Astrocyte (in vitro differentiated cells and primary cell): ENCODE results near the gene C21orf58. TPM values are rescaled to one million over a fixed set of nuclear protein-coding genes. Genes with fewer than 3 reads are reported as not detected.

Source experiments
- DNase-seq: peaks from one replicate; pipeline ENCODE4 v3.0.0-alpha.2; 2010; ENCODE audit warnings: low read depth
- FAIRE-seq: peaks from 2 replicates; lab custom pipeline; 2011; peaks lifted over from hg19 to GRCh38; lab: Jason Lieb, UNC
- H2AFZ ChIP-seq: 2 replicates; pipeline ENCODE4 v1.6.0; 2012; ENCODE audit warnings: low read depth, low read length, inconsistent platforms
- H3K27ac ChIP-seq: 2 replicates; pipeline ENCODE4 v1.5.1; 2011; ENCODE audit warnings: low read depth, low read length, inconsistent platforms
- H3K27me3 ChIP-seq: 2 replicates; pipeline ENCODE4 v1.6.0; 2011; ENCODE audit warnings: low read length, inconsistent platforms; ENCODE audit not compliant: insufficient read depth
- H3K36me3 ChIP-seq: 2 replicates; pipeline ENCODE4 v1.5.1; 2011; ENCODE audit warnings: low read length, inconsistent platforms; ENCODE audit not compliant: insufficient read depth
- H3K4me1 ChIP-seq: 2 replicates; pipeline ENCODE4 v1.5.1; 2011; ENCODE audit warnings: low read length, inconsistent platforms; ENCODE audit not compliant: insufficient read depth
- H3K4me2 ChIP-seq: 2 replicates; pipeline ENCODE4 v1.6.0; 2012; ENCODE audit warnings: low read length, inconsistent platforms
- H3K4me3 ChIP-seq: 2 replicates; pipeline ENCODE4 v1.5.1; 2011; ENCODE audit warnings: low read depth, mild to moderate bottlenecking, low read length, inconsistent platforms; ENCODE audit not compliant: insufficient read depth
- H3K79me2 ChIP-seq: 2 replicates; pipeline ENCODE4 v1.6.0; 2012; ENCODE audit warnings: mild to moderate bottlenecking, low read length, inconsistent platforms; ENCODE audit not compliant: insufficient read depth
- H3K9ac ChIP-seq: 2 replicates; pipeline ENCODE4 v1.6.0; 2012; ENCODE audit warnings: mild to moderate bottlenecking, low read length, inconsistent platforms
- H3K9me3 ChIP-seq: 2 replicates; pipeline ENCODE4 v1.5.1; 2012; ENCODE audit warnings: low read depth, mild to moderate bottlenecking, low read length, inconsistent platforms; ENCODE audit not compliant: insufficient read depth
- H4K20me1 ChIP-seq: 2 replicates; pipeline ENCODE4 v1.6.0; 2012; ENCODE audit warnings: low read length, inconsistent platforms; ENCODE audit not compliant: insufficient read depth
- H3K27ac Mint-ChIP-seq: one replicate; pipeline ENCODE4 v1.8.0; 2021; ENCODE audit warnings: mild to moderate bottlenecking, mixed read lengths; ENCODE audit not compliant: unreplicated experiment
- H3K27me3 Mint-ChIP-seq: one replicate; pipeline ENCODE4 v1.8.0; 2021; ENCODE audit warnings: low read depth, mixed read lengths; ENCODE audit not compliant: unreplicated experiment
- H3K36me3 Mint-ChIP-seq: one replicate; pipeline ENCODE4 v1.8.0; 2021; ENCODE audit warnings: low read depth, mixed read lengths; ENCODE audit not compliant: unreplicated experiment
- H3K4me1 Mint-ChIP-seq: one replicate; pipeline ENCODE4 v1.8.0; 2021; ENCODE audit warnings: low read depth, mixed read lengths; ENCODE audit not compliant: unreplicated experiment
- H3K4me3 Mint-ChIP-seq: one replicate; pipeline ENCODE4 v1.8.0; 2021; ENCODE audit warnings: mild to moderate bottlenecking, moderate library complexity, mixed read lengths; ENCODE audit not compliant: unreplicated experiment
- H3K9me3 Mint-ChIP-seq: one replicate; pipeline ENCODE4 v1.8.0; 2021; ENCODE audit warnings: mild to moderate bottlenecking, mixed read lengths; ENCODE audit not compliant: unreplicated experiment
- CTCF ChIP-seq: IDR thresholded peaks from 2 replicates; pipeline ENCODE4 v1.5.1; 2011; ENCODE audit warnings: low read depth, mild to moderate bottlenecking, inconsistent platforms, low read length, moderate library complexity; ENCODE audit not compliant: insufficient read depth
- EZH2 ChIP-seq: IDR thresholded peaks from 2 replicates; pipeline ENCODE4 v1.6.1; 2012; ENCODE audit warnings: mild to moderate bottlenecking, low read length, inconsistent platforms; ENCODE audit not compliant: insufficient read depth
- total RNA-seq: library from RNA; stranded (reverse); gene quantifications from 2 replicates; pipeline ENCODE4 v1.2.1, GENCODE V29; 2021

Gene C21orf58
- total RNA-seq, 1 donor from 2014 or later, result 3.2 TPM

- H3K4me2 ChIP-seq, result no peak overlapping the region
- H3K36me3 Mint-ChIP-seq, result peaks cover 27% of the 10 kb centered on the region
- no peaks in the 10 kb centered on the region for H3K4me1 ChIP-seq
- H3K4me3 Mint-ChIP-seq, result no peak overlapping the region
- H4K20me1 ChIP-seq, result peaks cover 11% of the 10 kb centered on the region
- no peaks in the 10 kb centered on the region for H3K27me3 ChIP-seq
- FAIRE-seq (no peak), DNase-seq (no peak)
- H3K9me3 Mint-ChIP-seq, result no peaks in the 10 kb centered on the region
- H3K9me3 ChIP-seq, result no peaks in the 10 kb centered on the region
- H3K27ac ChIP-seq, result no peak overlapping the region
- H3K4me3 ChIP-seq, result no peak overlapping the region
- no peak overlapping the region for H2AFZ ChIP-seq
- H3K27me3 Mint-ChIP-seq, result no peaks in the 10 kb centered on the region
- H3K27ac Mint-ChIP-seq, result no peak overlapping the region
- peaks cover 12% of the 10 kb centered on the region for H3K36me3 ChIP-seq
- peaks cover 50% of the 10 kb centered on the region for H3K79me2 ChIP-seq
- H3K4me1 Mint-ChIP-seq, result peaks cover 2% of the 10 kb centered on the region
- TF ChIP-seq CTCF (no peak), EZH2 (no peak)
- no peak overlapping the region for H3K9ac ChIP-seq
These were observed 17.3 kb upstream of the C21orf58 start for GRCh38 chr21:46340998-46341397.

GRCh38 chr21:46336603-46337002 is 12.9 kb upstream of the C21orf58 start:
- H2AFZ ChIP-seq, result no peak overlapping the region
- Mint-ChIP-seq H3K36me3 (peaks cover 28% of the 10 kb centered on the region), H3K4me3 (no peak overlapping the region), H3K27ac (no peak overlapping the region), H3K4me1 (peaks cover 2% of the 10 kb centered on the region), H3K9me3 (no peaks in the 10 kb centered on the region), H3K27me3 (no peaks in the 10 kb centered on the region)
- DNase-seq, result no peak
- peaks cover 9% of the 10 kb centered on the region for H4K20me1 ChIP-seq
- peaks cover 21% of the 10 kb centered on the region for H3K36me3 ChIP-seq
- FAIRE-seq, result no peak
- no peak overlapping the region for H3K4me2 ChIP-seq
- H3K79me2 ChIP-seq, result peaks cover 36% of the 10 kb centered on the region
- no peak for TF ChIP-seq EZH2
- no peak for TF ChIP-seq CTCF
- no peak overlapping the region for H3K9ac ChIP-seq
- H3K4me1 ChIP-seq, result peaks cover 10% of the 10 kb centered on the region
- no peak overlapping the region for H3K4me3 ChIP-seq
- H3K9me3 ChIP-seq, result no peaks in the 10 kb centered on the region
- H3K27me3 ChIP-seq, result no peaks in the 10 kb centered on the region
- no peak overlapping the region for H3K27ac ChIP-seq

- Mint-ChIP-seq H3K4me1 (no peaks in the 10 kb centered on the region), H3K27me3 (no peaks in the 10 kb centered on the region)
- H3K79me2 ChIP-seq, result peaks cover 43% of the 10 kb centered on the region
These were observed 10.9 kb upstream of the C21orf58 start for GRCh38 chr21:46334351-46335140.

More at GRCh38 chr21:46334351-46335140, 10.9 kb upstream of the C21orf58 start:
- H3K9me3 Mint-ChIP-seq, result no peaks in the 10 kb centered on the region
- H3K9me3 ChIP-seq, result no peaks in the 10 kb centered on the region
- H4K20me1 ChIP-seq, result peaks cover 20% of the 10 kb centered on the region
- H3K36me3 Mint-ChIP-seq, result peaks cover 18% of the 10 kb centered on the region
- no peak overlapping the region for H3K4me3 Mint-ChIP-seq
- no peak overlapping the region for H3K4me2 ChIP-seq
- DNase-seq (no peak), FAIRE-seq (no peak)
- H3K27me3 ChIP-seq, result no peaks in the 10 kb centered on the region
- H3K27ac ChIP-seq, result no peak overlapping the region
- no peak for TF ChIP-seq EZH2
- no peak for TF ChIP-seq CTCF
- H3K36me3 ChIP-seq, result peaks cover 33% of the 10 kb centered on the region
- H3K9ac ChIP-seq, result no peak overlapping the region
- no peak overlapping the region for H2AFZ ChIP-seq
- peaks cover 10% of the 10 kb centered on the region for H3K4me1 ChIP-seq
- no peak overlapping the region for H3K4me3 ChIP-seq
- no peak overlapping the region for H3K27ac Mint-ChIP-seq
